Osteocyte (in vitro differentiated cells): ENCODE data around the gene SP7. TPM values are rescaled to one million over a fixed set of nuclear protein-coding genes. Genes with fewer than 3 reads are reported as not detected.

Source experiments
- DNase-seq: peaks from one replicate; pipeline ENCODE4 v3.0.0; 2021; ENCODE audit warnings: mixed read lengths; ENCODE audit not compliant: unreplicated experiment; ENCODE audit errors: extremely low spot score
- H3K27ac Mint-ChIP-seq: one replicate; pipeline ENCODE4 v1.8.0; 2021; ENCODE audit warnings: mild to moderate bottlenecking, mixed read lengths; ENCODE audit not compliant: unreplicated experiment
- H3K27me3 Mint-ChIP-seq: one replicate; pipeline ENCODE4 v1.8.0; 2021; ENCODE audit warnings: mixed read lengths; ENCODE audit not compliant: unreplicated experiment
- H3K36me3 Mint-ChIP-seq: one replicate; pipeline ENCODE4 v1.8.0; 2021; ENCODE audit warnings: mixed read lengths; ENCODE audit not compliant: unreplicated experiment
- H3K4me1 Mint-ChIP-seq: one replicate; pipeline ENCODE4 v1.8.0; 2021; ENCODE audit warnings: mixed read lengths; ENCODE audit not compliant: unreplicated experiment
- H3K4me3 Mint-ChIP-seq: one replicate; pipeline ENCODE4 v1.8.0; 2021; ENCODE audit warnings: mild to moderate bottlenecking, moderate library complexity, mixed read lengths; ENCODE audit not compliant: unreplicated experiment
- H3K9me3 Mint-ChIP-seq: one replicate; pipeline ENCODE4 v1.8.0; 2021; ENCODE audit warnings: mixed read lengths; ENCODE audit not compliant: unreplicated experiment
- CTCF ChIP-seq: fragments of 200-600 bp; sonication (generic); IDR thresholded peaks from 2 replicates; pipeline ENCODE4 v1.5.0; 2021; ENCODE audit warnings: antibody characterized with exemption, mild to moderate bottlenecking, moderate library complexity
- total RNA-seq: library from RNA; stranded (reverse); gene quantifications from 2 replicates; pipeline ENCODE4 v1.2.1, GENCODE V29; 2021

SP7 gene
- total RNA-seq, 1 donor from 2014 or later, result not detected

GRCh38 chr12:53295891-53296219 lies 40.3 kb downstream of the SP7 start:
- no peak for DNase-seq
- H3K36me3 Mint-ChIP-seq, result peaks cover 5% of the 10 kb centered on the region
- H3K27me3 Mint-ChIP-seq, result no peaks in the 10 kb centered on the region
- peak overlapping the region; percentile 98 for H3K27ac Mint-ChIP-seq
- H3K9me3 Mint-ChIP-seq, result no peaks in the 10 kb centered on the region
- TF ChIP-seq CTCF, result no peak
- H3K4me3 Mint-ChIP-seq, result peak overlapping the region; percentile 98
- peaks cover 56% of the 10 kb centered on the region for H3K4me1 Mint-ChIP-seq

- DNase-seq, result peak; percentile 94
- Mint-ChIP-seq H3K4me3 (peak within 1 kb of the TSS; percentile 98), H3K36me3 (peaks cover 5% of the 10 kb centered on the region), H3K27me3 (no peaks in the 10 kb centered on the region), H3K27ac (peak within 1 kb of the TSS; percentile 98), H3K4me1 (peaks cover 50% of the 10 kb centered on the region), H3K9me3 (no peaks in the 10 kb centered on the region)
- TF ChIP-seq CTCF, result peak; percentile 15
Measured at GRCh38 chr12:53295070-53295890, 40.9 kb downstream of the SP7 start, which contains the start of gene PFDN5. TSS of gene PFDN5 (plus strand) at chr12:53295542. CDS start at chr12:53295568, 26 bp downstream.

GRCh38 chr12:53292426-53292825 lies 43.7 kb downstream of the SP7 start:
- H3K27ac Mint-ChIP-seq, result no peak overlapping the region
- DNase-seq, result no peak
- H3K4me1 Mint-ChIP-seq, result peaks cover 27% of the 10 kb centered on the region
- H3K4me3 Mint-ChIP-seq, result no peak overlapping the region
- no peaks in the 10 kb centered on the region for H3K27me3 Mint-ChIP-seq
- H3K9me3 Mint-ChIP-seq, result no peaks in the 10 kb centered on the region
- no peak for TF ChIP-seq CTCF
- H3K36me3 Mint-ChIP-seq, result peaks cover 4% of the 10 kb centered on the region

- H3K27me3 Mint-ChIP-seq, result no peaks in the 10 kb centered on the region
- no peak for TF ChIP-seq CTCF
- H3K4me1 Mint-ChIP-seq, result peaks cover 12% of the 10 kb centered on the region
- peaks cover 2% of the 10 kb centered on the region for H3K36me3 Mint-ChIP-seq
- no peak for DNase-seq
- no peak overlapping the region for H3K27ac Mint-ChIP-seq
- H3K4me3 Mint-ChIP-seq, result no peak overlapping the region
- H3K9me3 Mint-ChIP-seq, result no peaks in the 10 kb centered on the region
Measured at GRCh38 chr12:53290661-53291060, 45.5 kb downstream of the SP7 start.

- no peak for TF ChIP-seq CTCF
- H3K4me1 Mint-ChIP-seq, result peaks cover 5% of the 10 kb centered on the region
- no peak overlapping the region for H3K4me3 Mint-ChIP-seq
- no peaks in the 10 kb centered on the region for H3K9me3 Mint-ChIP-seq
- H3K36me3 Mint-ChIP-seq, result peaks cover 2% of the 10 kb centered on the region
- no peak overlapping the region for H3K27ac Mint-ChIP-seq
- no peak for DNase-seq
- no peaks in the 10 kb centered on the region for H3K27me3 Mint-ChIP-seq
Measured at GRCh38 chr12:53289891-53290290, 46.3 kb downstream of the SP7 start.
